K562 (cell line): ENCODE measurements around the gene SOCS3. TPM values are rescaled to one million over a fixed set of nuclear protein-coding genes. Genes with fewer than 3 reads are reported as not detected.

Experiments used
- ATAC-seq: fragments of 200-7000 bp; cut with Tn5 transposase; 3 replicates; pipeline ENCODE4 v1.9.1; 2020; ENCODE audit warnings: moderate library complexity
- BruUV-seq: library from RNA; stranded (reverse); fragments of 400-500 nt; replicated peaks from 2 replicates; lab custom pipeline; 2021; lab: Mats Ljungman, UMichigan
- CTCF ChIA-PET: fragments of 300-600 bp; formaldehyde crosslinking; extraction: SDS; loops from one replicate; lab custom pipeline; 2021; ENCODE audit warnings: low intra/inter-chr PET ratio; lab: Yijun Ruan, JAX
- POLR2A ChIA-PET: fragments of 300-600, 350-650 bp; sonication (Branson Sonifier 250); formaldehyde crosslinking; extraction: SDS; loops from one replicate; lab custom pipeline; 2021; ENCODE audit warnings: antibody characterized with exemption, inconsistent platforms; lab: Yijun Ruan, JAX
- DNase-seq, 4 experiments: peaks; one replicate each; pipeline versions ENCODE4 v3.0.0 to v3.0.0-alpha.2; 2011 to 2018; ENCODE audit warnings: low spot score in 3 of 4, mixed read lengths in 3 of 4; ENCODE audit errors: extremely low read depth in 1 of 4
- FAIRE-seq: peaks from 2 replicates; lab custom pipeline; 2011; peaks lifted over from hg19 to GRCh38; lab: Jason Lieb, UNC
- H2AFZ ChIP-seq: 2 replicates; pipeline ENCODE4 v1.6.0; 2011; ENCODE audit warnings: low read depth, low read length, control low read depth, inconsistent platforms
- H3K27ac ChIP-seq: fragments of 200-600 bp; 3 replicates; pipeline ENCODE4 v1.8.0; 2011; ENCODE audit warnings: low read depth, mild to moderate bottlenecking, control low read depth, inconsistent platforms, low read length, moderate library complexity, mixed read lengths; ENCODE audit errors: extremely low read depth
- H3K27me3 ChIP-seq, 2 experiments: fragments of 300-600 bp in 1 of 2; 2 replicates in 1 of 2; 3 replicates in 1 of 2; pipeline versions ENCODE4 v1.6.0 to v1.8.0; 2011; ENCODE audit warnings: inconsistent platforms in 2 of 2, low read length in 2 of 2, mild to moderate bottlenecking in 1 of 2, mixed read lengths in 1 of 2, moderate library complexity in 1 of 2; ENCODE audit not compliant: control insufficient read depth in 2 of 2, insufficient read depth in 2 of 2
- H3K36me3 ChIP-seq: fragments of 300-600 bp; 3 replicates; pipeline ENCODE4 v1.8.0; 2011; ENCODE audit warnings: mild to moderate bottlenecking, low read length, inconsistent platforms; ENCODE audit not compliant: control insufficient read depth, insufficient read depth
- H3K4me1 ChIP-seq, 2 experiments: fragments of 200-600 bp in 1 of 2; replicated peaks in 1 of 2; 2 replicates in 1 of 2; 3 replicates in 1 of 2; pipeline versions ENCODE4 v1.5.1 to v1.8.0; 2011; ENCODE audit warnings: inconsistent platforms in 2 of 2, low read length in 2 of 2, mild to moderate bottlenecking in 1 of 2, mixed read lengths in 1 of 2, moderate library complexity in 1 of 2; ENCODE audit not compliant: control insufficient read depth in 2 of 2, insufficient read depth in 2 of 2
- H3K4me2 ChIP-seq: 2 replicates; pipeline ENCODE4 v1.6.1; 2011; ENCODE audit warnings: low read length, control low read depth, inconsistent platforms, mixed read lengths; ENCODE audit not compliant: insufficient read depth
- H3K4me3 ChIP-seq: fragments of 200-600 bp; sonication (generic), shearing (Covaris generic); 2 replicates; pipeline ENCODE4 v1.5.1; 2016; ENCODE audit warnings: control low read depth, inconsistent platforms
- H3K79me2 ChIP-seq: fragments of 200-600 bp; 3 replicates; pipeline ENCODE4 v1.8.0; 2011; ENCODE audit warnings: low read length, inconsistent platforms; ENCODE audit not compliant: control insufficient read depth, insufficient read depth
- H3K9ac ChIP-seq, 2 experiments: 2 replicates each; pipeline versions ENCODE4 v1.6.0 to v1.6.1; 2011; ENCODE audit warnings: low read depth in 2 of 2, low read length in 2 of 2, control low read depth in 1 of 2, inconsistent platforms in 1 of 2, mild to moderate bottlenecking in 1 of 2, mixed read lengths in 1 of 2; ENCODE audit not compliant: insufficient read depth in 1 of 2
- H3K9me1 ChIP-seq: one replicate; pipeline ENCODE4 v1.6.0; 2011; ENCODE audit warnings: inconsistent platforms, mild to moderate bottlenecking, low read length, moderate library complexity; ENCODE audit not compliant: control insufficient read depth, insufficient read depth
- H3K9me3 ChIP-seq: replicated peaks from 2 replicates; pipeline ENCODE4 v1.5.1; 2011; ENCODE audit warnings: low read depth, low read length, inconsistent platforms; ENCODE audit not compliant: control insufficient read depth, insufficient read depth
- H4K20me1 ChIP-seq: replicated peaks from 2 replicates; pipeline ENCODE4 v1.6.1; 2011; ENCODE audit warnings: low read length, inconsistent platforms, mixed read lengths; ENCODE audit not compliant: control insufficient read depth, insufficient read depth
- GATAD2B ChIP-seq: fragments of 450-650 bp; IDR thresholded peaks from 2 replicates; pipeline ENCODE4 v1.6.1; 2017; ENCODE audit warnings: mild to moderate bottlenecking, borderline replicate concordance
- HIVEP1 ChIP-seq: fragments of 250-450 bp; sonication (Bioruptor Pico); IDR thresholded peaks from 2 replicates; pipeline ENCODE4 v1.4.0; 2020; ENCODE audit warnings: mild to moderate bottlenecking
- NCOA4 ChIP-seq: fragments of 450-650 bp; IDR thresholded peaks from 2 replicates; pipeline ENCODE4 v1.6.1; 2018; ENCODE audit warnings: mild to moderate bottlenecking; ENCODE audit not compliant: partially characterized antibody
- PHF20 ChIP-seq: fragments of 450-650 bp; IDR thresholded peaks from 2 replicates; pipeline ENCODE4 v1.6.1; 2018; ENCODE audit not compliant: partially characterized antibody
- SIN3A ChIP-seq, 2 experiments: fragments of 150-350 bp in 1 of 2; IDR thresholded peaks; 2 replicates each; pipeline ENCODE4 v1.6.1; 2011 to 2016; ENCODE audit warnings: borderline replicate concordance in 2 of 2, low read depth in 2 of 2, low read length in 2 of 2, mild to moderate bottlenecking in 2 of 2, moderate library complexity in 2 of 2; ENCODE audit not compliant: control insufficient read depth in 1 of 2
- SNRNP70 ChIP-seq: fragments of 200-400 bp; formaldehyde crosslinking; optimal IDR thresholded peaks from 2 replicates; pipeline ENCODE3; 2017; ENCODE audit warnings: low read depth, low read length
- U2AF2 ChIP-seq: fragments of 200-400 bp; formaldehyde crosslinking; optimal IDR thresholded peaks from 2 replicates; pipeline ENCODE3; 2017; ENCODE audit warnings: low read depth, mild to moderate bottlenecking, low read length
- ZNF384 ChIP-seq: IDR thresholded peaks from 2 replicates; pipeline ENCODE4 v1.6.1; 2012; ENCODE audit warnings: low read depth, low read length, improper control_type of control experiment
- ZNF444 ChIP-seq: fragments of 250-450 bp; sonication (Bioruptor Pico); IDR thresholded peaks from 2 replicates; pipeline ENCODE4 v1.4.0; 2020; ENCODE audit warnings: mild to moderate bottlenecking, moderate library complexity
- WGBS: fragments of 100-300 bp; shearing (Covaris generic); methylation state at CpG from one replicate; pipeline ENCODE4 v1.1.6; 2016; ENCODE audit warnings: low coverage, mixed read lengths; ENCODE audit not compliant: insufficient coverage; ENCODE audit errors: missing lambda C conversion rate; 5-methylcytosine and 5-hydroxymethylcytosine counted together
- in situ Hi-C: fragments of 300-500 bp; cut with MboI; formaldehyde crosslinking; loops from 4 replicates; pipeline ENCODE4 v1.15.0; 2018; ENCODE audit warnings: inconsistent platforms, mixed read lengths
- intact Hi-C: fragments of 100-400 bp; cut with micrococcal nuclease; formaldehyde crosslinking; loops from 2 replicates; pipeline ENCODE4 v1.14.2; 2022
- polyA plus RNA-seq, 8 experiments: library from polyadenylated mRNA; depleted of rRNA in 4 of 8; stranded (reverse) in 5 of 8; unstranded in 3 of 8; fragments of >200 nt; fragmentation: Nextera tagmentation in 2 of 8; fragmentation: Illumina TruSeq in 1 of 8; extraction: Ambion mirVana in 2 of 8; extraction: Trizol in 1 of 8; gene quantifications; 2 replicates each; pipeline versions ENCODE4 v1.2.1 to v1.2.3, GENCODE V29; 2011 to 2014; ENCODE audit warnings: inconsistent platforms in 1 of 8, missing spikeins in 1 of 8
- total RNA-seq, 7 experiments: library from RNA; depleted of rRNA in 6 of 7; stranded (reverse); fragments of >200 nt in 6 of 7; fragmentation: Illumina TruSeq in 2 of 7; extraction: Trizol in 2 of 7; gene quantifications; 2 replicates each; pipeline versions ENCODE4 v1.2.1 to v1.2.3, GENCODE V29; 2011 to 2021; ENCODE audit warnings: low replicate concordance in 1 of 7
- TF ChIP-seq, protein P1 (sequence below): fragments of 450-650 bp; IDR thresholded peaks from 2 replicates; pipeline ENCODE4 v1.6.1; 2016; ENCODE audit warnings: borderline replicate concordance
- TF ChIP-seq, protein P2 (sequence below): fragments of 450-650 bp; formaldehyde crosslinking; IDR thresholded peaks from 2 replicates; pipeline ENCODE4 v1.4.0; 2022; ENCODE audit warnings: missing genetic modification characterization

Gene SOCS3
- total and polyA plus RNA-seq, 9 of the 15 experiments (the other 6 are each of a cell fraction or from before 2014, with no cell fraction given), result 0.56 to 38.9 (median 13.7) TPM

DNA sequence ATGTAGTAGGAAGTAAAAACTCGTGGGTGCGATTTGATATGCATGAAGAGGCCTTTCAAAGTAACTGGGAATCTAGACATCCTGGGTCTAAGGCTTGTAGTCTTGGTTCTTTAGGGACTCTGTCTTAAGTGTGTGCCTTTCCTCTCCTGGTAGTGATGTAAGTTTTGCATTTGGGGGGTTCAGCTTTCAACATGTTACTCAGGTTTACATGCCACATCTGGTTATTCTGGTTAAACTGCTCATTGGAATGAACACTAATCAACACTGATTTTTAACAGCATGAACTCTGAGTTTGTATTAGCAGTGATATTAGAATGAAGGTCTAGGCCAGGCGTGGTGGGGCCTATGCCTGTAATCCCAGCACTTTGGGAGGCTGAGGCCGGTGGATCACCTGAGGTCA lies 33.7 kb upstream of the SOCS3 start:
- Histone ChIP-seq H3K4me1 (peaks cover 0 to 4% of the 10 kb centered on the region in 2 experiments; a peak in 1 of 5 replicates), H3K9me1 (no peaks in the 10 kb centered on the region), H3K4me3 (no peak overlapping the region), H3K27ac (no peak overlapping the region), H3K4me2 (no peak overlapping the region), H3K27me3 (no peaks in the 10 kb centered on the region), H4K20me1 (peaks cover 10% of the 10 kb centered on the region), H2AFZ (no peak overlapping the region), H3K9me3 (no peaks in the 10 kb centered on the region), H3K79me2 (peaks cover 43% of the 10 kb centered on the region), H3K36me3 (peaks cover 67% of the 10 kb centered on the region; the same call in 2 of the 3 replicates), H3K9ac (no peak overlapping the region)
- intact Hi-C loops (no loop called here), in situ Hi-C loops (no loop called here)
- ATAC-seq, result no peak
- ChIA-PET POLR2A (no interaction called here), CTCF (no interaction called here)
- no TSS peak for BruUV-seq
- 100% methylated on average over 4 of the region's 4 CpGs for WGBS
- DNase-seq, result no peak
- no peak for FAIRE-seq
- TF ChIP-seq, protein P1, sequence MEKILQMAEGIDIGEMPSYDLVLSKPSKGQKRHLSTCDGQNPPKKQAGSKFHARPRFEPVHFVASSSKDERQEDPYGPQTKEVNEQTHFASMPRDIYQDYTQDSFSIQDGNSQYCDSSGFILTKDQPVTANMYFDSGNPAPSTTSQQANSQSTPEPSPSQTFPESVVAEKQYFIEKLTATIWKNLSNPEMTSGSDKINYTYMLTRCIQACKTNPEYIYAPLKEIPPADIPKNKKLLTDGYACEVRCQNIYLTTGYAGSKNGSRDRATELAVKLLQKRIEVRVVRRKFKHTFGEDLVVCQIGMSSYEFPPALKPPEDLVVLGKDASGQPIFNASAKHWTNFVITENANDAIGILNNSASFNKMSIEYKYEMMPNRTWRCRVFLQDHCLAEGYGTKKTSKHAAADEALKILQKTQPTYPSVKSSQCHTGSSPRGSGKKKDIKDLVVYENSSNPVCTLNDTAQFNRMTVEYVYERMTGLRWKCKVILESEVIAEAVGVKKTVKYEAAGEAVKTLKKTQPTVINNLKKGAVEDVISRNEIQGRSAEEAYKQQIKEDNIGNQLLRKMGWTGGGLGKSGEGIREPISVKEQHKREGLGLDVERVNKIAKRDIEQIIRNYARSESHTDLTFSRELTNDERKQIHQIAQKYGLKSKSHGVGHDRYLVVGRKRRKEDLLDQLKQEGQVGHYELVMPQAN, result no peak
- no peak for TF ChIP-seq NCOA4
- TF ChIP-seq SIN3A (IDR thresholded peaks at IDR 0.05; ENCODE audit: borderline replicate concordance in 2 of 2, control insufficient read depth in 1 of 2, low read depth in 2 of 2, low read length in 2 of 2), result no peak
- TF ChIP-seq ZNF444 (CRISPR knock-in tag), result no peak
- TF ChIP-seq GATAD2B, result no peak
- TF ChIP-seq ZNF384, result no peak
- TF ChIP-seq, protein P2, sequence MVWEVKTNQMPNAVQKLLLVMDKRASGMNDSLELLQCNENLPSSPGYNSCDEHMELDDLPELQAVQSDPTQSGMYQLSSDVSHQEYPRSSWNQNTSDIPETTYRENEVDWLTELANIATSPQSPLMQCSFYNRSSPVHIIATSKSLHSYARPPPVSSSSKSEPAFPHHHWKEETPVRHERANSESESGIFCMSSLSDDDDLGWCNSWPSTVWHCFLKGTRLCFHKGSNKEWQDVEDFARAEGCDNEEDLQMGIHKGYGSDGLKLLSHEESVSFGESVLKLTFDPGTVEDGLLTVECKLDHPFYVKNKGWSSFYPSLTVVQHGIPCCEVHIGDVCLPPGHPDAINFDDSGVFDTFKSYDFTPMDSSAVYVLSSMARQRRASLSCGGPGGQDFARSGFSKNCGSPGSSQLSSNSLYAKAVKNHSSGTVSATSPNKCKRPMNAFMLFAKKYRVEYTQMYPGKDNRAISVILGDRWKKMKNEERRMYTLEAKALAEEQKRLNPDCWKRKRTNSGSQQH, result no peak
- TF ChIP-seq SNRNP70, result no peak
- no peak for TF ChIP-seq HIVEP1
- TF ChIP-seq PHF20, result no peak
- no peak for TF ChIP-seq U2AF2
